Right forelimb (tissue), 1 donor: ENCODE measurements around the gene SLIT1.

ENCODE experiments used
- DNase-seq: peaks from one replicate; pipeline ENCODE4 v3.0.0-alpha.2; 2018

The SLIT1 gene

DNA sequence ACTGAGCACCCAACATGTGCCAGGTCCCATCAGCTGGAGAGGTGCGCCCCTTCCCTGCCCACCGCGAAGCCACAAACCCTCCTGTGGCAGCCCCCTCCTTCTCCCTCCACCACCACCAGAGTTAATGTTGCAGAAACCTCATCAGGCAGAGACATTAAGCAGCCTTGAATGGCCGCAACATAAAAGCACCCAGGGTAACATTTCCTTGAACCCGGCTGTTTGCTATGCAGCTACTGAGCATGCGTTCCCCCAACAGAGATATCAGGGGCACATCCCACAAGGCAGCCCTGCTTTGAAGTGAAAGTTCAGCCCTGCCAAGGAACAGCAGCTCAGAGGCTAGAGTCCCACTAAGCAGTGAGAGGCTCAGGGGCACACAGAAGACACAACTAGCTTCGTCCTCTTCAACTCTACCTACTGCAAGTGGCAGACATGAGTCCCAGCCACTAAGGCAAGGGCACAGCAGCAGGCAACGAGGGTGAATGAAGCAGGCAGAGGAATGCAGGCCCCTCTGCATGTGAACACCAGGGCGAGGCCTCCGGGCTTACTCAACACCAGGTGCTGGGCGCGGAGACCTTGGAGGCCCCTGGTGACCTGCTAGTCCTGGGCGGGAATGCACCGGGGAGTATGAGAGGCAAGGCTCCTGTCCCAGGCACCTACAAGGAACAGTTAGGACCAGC lies 107.4 kb downstream of the SLIT1 start:
- DNase-seq = no peak

DNA sequence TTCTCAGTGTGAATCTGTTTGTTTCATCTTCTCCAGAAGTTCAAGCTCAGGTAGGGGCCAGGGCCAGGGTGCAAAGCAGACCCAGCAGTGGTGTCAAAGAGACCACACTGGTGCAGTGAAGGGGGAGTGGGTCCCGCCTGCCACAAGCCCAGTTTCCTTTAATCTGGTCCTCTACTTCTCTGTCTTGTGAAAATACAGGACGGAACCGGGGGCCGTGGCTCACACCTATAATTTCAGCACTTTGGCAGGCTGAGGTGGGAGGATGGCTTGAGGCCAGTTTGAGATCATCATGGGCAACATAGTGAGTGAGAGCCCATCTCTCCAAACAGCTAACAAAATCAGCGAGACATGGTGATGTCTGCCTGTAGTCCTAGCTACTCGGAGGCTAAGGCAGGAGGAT lies 109.0 kb downstream of the SLIT1 start:
- DNase-seq = no peak

DNA sequence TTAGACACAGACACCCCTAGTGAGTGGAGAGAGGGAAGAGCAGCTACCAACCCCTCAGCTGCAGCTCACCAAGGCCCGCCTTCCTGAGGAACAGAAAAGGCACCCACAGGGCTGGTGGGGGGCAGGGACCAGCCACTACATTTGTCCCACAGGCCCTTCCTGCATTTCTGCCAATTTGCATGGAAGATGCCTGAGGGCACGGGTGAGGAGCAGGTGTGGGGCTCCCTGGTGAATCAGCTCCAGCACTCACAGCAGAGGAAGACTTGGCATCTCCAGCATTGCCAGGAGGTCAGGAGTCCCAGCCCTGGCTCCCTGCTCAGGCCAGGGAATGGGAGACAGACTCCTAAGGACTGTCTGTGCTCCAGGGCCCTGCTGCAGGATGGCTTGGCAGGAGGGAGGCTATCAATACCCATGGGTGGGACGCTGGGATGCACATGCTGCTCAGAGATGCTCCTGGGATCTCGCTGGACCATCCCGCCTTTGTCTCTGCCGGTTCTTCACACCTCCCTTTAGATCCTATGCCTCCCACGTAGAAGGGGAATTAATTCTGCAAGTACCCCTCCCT lies 109.7 kb downstream of the SLIT1 start:
- DNase-seq = no peak

DNA sequence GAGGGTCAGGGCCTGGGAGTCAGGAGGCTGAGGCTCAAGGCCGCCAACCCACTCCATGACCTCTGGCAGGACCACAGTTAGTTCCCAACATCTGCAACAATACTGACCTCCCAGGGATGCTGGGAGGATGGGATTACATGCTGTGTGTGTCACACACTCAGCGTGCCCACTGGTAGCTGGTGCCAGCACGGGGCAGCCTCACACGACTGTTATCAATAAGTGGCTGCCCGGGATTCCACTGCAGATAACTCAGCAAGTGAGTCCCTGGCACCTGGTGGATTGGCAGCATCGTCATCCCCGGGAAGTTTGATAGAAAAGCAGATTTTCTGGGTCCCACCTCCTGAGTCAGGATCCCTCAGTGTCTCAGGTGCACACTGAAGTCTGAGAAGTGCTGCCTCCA lies 110.3 kb downstream of the SLIT1 start:
- DNase-seq = no peak

DNA sequence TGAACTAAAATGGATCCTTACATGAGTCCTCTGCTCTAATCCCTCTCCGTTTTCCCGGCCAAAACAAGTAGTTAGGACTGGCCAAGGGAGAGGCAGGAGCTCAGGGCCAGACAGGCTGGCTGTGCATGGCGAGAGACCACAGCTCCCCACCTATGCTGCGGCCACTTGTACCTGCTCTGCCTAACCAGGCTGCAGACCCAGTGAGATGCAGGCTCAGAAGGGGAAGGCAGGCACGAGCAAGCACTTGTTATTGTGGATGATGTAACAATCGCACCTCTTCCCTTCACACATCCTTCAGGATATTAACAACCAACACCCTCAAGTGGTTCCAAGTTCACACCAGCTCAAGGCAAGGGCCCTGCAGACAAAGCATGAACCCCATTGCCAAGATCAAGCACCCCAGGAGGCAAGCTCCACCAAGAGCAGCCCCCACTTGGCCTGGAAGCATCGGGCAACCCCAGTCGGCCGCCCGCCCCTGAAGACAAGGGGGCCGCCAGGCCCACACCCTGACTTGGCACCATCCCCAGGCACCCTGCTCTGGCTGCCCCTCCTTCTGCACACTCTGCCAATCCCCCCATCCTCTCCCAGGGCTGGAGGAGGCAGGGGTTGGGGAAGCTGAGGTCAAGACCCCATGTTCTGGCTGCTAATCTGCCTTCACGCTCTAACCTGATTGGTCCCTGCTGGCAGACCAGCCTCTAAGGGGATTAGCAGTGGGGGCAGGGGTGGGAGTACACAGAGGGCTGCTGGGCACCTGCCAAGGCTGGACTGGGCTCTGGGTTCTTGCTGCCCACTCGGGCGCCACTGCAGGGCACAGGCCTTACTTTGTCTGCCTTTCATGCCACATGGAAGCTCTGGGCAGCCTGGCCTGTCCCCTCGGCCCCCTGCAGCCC lies 111.3 kb downstream of the SLIT1 start:
- no peak for DNase-seq

DNA sequence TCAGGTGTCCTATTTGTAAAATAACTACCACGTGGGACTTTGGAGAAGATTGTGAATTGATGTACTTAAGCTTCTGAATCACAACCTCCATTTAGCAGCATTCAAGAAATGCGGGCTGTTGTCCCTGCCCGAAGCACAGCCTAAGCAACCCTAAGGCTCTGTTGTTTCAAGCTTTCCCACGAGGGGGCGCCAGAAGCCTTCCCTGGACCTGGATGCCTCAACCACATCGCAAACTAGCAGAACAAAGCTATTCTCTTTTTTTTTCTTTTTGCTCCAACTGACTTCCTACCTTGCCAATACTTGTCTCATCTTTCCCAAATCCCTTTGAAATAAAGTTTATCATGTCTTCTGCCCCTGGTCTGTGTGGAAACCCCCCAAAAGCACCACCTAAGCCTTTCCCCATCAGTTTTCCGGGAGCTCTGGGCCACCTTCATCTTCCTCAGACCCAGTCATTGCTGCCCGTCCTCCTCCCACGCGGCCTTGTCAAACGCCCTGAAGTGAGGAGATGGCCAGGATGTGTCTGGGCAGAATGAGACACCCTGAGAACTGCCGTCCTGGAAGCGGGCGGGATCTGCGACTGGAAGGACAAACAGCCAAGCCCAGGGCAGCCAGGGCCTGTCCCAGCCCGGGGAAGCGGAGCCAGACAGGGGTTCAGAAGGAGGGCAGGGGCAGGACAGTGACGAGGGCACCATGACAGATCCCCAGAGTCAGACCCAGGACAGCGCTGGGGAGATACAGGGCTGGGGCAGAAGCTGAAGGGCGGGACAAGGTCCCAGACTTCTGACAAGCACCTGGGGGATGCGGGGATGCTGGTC lies 112.7 kb downstream of the SLIT1 start:
- DNase-seq = peak; percentile 89

DNA sequence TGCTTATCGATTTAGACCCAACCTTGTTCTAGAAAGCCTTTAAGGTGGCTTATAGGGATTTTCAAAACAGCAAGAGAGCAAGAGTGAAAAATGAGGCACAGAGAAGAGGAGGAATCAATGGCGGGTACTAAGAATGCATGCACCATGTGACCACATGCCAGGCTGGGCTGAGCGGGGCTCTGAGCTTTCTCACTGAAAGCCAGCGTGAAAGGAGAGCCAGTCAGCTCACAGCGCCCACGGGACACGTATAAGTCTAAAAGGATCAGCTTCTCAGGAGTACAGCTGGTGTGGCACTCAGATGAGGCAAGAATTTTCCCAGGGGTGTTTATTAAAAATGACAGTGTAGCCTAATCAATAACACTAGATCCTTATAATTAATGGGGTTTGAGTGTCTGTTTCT lies 114.3 kb downstream of the SLIT1 start:
- DNase-seq = no peak

DNA sequence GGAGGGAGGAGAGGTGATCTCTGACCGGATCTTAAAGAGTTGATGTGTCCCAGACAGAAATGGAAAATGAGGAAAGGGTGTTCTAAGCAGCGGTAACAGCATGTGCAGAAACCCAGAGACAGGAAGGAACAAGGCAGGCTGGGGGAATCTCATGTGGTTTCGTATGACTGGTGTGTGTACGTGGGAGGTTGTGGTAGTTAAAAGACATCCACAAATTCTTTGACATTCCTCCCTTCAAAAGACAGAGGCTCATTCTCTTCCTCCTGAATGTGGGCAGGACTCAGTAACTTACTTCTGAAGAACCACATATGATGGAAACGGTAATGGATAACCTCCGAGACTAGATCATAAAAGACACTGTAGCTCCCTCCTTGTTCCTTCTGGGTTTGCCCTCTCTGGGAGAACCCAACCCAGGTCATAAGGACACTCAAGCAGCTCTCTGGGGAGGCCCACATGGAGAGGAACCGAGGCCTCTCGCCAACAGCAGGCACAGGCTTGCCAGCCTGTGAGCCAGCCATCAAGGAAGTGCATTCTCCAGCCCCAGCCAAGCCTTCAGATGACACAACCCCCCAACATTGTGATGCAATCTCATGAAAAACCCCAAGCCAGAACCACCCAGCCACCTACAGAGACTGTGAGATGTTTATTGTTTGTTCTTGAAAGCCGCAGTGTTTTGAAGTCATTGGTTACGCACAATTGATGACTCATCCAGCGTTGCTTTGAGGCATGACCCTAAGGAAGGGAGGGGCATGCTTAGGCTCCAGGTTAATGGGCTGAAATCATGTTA lies 116.0 kb downstream of the SLIT1 start:
- DNase-seq = no peak

DNA sequence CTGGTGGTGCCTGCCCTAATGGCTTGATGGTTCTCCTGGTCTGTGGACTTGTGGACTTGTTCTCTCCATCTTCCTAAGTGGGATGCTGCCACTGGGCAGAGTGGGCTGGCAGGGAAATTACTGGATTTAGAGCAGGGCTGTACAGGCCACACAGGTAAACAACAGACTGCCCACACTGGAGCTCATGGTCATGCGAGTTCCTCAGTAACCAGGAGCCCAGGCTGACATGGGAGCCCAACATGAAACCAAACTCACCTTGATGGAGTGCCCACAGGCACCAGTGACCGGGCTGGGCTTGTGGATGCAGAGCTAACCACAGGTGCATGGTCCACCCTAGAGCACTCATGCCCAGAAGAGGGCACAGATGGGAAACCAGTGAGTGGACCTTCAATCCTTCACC lies 116.7 kb downstream of the SLIT1 start:
- no peak for DNase-seq

DNA sequence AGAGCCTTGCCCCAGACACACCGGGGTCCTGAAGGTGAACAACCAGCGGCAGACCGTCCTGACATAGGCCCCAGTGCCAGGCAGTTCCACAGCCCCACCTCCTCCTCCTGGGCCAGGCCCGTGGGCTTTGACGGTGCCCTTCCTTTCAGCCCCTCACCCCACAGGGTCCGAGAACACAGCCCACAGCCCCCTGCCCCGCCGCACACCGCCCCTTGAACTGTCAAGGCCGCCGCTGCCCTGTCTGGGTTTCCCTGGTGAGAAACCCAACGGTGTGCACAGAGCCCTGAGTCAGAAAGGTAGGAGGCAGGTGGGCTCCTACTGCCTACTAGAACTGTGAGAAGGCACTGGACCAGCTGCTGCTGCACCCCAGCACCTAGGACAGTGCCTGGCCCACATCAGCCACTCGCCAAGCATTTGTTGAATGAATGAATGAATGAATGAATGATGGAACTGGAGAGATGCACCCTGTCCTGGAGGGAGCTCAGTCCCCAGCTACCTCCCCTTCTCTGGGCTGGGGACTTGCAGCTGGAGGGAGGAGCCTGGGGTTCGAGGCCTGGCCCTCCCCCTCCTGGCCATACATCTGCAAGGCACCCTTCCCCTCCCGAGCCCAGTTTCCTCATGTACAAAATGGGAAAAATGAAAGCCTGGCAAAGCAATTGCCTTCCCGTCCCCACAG lies 117.9 kb downstream of the SLIT1 start:
- no peak for DNase-seq

DNA sequence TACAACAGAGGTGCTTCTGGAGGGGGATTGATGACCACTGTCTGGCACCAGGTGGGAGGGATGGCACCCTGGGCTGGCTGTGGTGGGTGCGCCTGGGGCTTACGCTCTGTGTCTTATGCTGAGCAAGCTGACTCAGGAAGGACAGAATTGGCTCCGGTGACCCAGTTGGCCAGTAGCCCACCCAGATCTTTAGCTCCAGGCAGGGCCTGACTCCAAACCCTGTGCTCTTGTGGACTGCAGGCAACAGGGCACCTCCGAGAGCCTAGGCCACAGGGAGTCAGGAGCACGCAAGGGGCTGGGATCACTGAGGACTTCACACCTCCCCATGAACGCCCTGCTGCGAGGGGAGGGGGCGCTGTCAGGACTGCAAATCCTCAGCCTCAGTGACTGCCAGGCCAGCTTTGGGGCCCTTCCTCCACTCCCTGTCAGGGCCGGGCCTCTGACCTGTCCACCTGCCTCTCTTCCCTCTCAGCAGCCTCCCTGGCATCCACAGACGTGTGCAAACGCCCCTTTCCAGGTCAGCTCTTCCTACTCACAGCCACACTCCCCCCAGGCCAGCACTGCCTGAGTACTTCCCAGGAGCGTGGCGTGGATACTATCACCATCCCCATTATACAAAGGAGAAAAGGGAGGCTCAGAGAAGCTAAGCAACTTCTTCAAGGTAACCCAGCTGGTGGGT lies 118.7 kb downstream of the SLIT1 start:
- no peak for DNase-seq

DNA sequence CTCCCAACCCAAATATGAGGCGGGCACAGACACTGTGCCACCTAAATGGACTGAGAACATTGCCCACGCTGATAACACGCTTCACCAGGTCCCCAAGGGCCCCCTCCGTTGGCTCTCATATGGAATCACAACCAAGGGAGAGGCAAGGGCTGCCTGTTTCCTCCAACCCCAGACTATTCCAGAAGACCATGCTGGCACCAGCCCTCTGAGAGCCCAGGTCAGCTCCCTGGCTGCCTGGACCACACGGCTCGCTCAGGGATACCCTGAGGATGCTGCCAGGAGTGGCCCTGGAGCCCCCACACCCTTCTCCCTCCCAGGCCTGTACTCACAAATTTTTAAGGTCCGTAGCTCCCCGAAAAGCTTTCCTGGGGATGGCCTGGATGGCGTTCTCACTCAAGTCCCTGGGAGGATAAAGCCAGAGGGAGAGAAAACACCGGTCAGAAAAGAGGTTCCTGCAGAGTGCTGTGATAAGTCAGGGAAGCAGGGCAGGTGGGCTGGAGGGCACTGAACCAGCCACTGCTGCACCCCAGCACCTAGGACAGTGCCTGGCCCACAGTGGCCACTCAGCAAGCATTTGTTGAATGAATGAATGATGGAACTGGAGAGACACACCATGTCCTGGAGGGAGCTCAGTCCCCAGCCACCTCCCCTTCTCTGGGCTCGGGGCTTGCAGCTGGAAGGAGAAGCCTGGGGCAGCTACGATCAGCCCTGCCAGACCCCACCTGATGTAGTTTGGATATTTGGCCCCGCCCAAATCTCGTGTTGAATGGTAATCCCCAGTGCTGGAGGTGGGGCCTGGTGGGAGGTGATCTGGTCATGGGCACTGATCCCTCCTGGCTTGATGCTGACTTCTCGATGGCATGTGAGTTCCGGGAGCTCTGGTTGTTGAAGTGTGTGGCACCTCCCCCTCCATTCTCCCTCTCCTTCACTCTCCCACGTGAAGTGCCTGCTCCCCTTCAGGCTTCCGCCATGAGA lies 119.8 kb downstream of the SLIT1 start:
- DNase-seq = no peak

DNA sequence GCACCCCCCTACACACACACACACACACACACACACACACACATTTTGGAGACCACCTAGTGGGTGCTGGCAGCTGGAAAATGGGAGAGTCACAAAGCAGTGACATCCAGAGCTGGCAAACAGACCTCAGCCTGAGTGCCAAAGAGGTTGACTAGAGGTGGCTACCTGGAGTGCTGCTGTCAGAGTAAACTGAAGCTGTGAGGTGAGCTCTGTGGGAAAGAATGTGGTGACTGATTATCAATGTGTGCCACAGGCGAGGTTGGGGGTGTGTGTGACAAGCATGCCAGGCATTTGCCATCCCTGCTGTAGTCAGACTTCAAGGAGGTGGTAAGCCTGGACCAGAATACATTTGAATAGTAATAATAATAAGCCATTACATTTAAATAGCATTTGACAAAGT lies 120.6 kb downstream of the SLIT1 start:
- no peak for DNase-seq

DNA sequence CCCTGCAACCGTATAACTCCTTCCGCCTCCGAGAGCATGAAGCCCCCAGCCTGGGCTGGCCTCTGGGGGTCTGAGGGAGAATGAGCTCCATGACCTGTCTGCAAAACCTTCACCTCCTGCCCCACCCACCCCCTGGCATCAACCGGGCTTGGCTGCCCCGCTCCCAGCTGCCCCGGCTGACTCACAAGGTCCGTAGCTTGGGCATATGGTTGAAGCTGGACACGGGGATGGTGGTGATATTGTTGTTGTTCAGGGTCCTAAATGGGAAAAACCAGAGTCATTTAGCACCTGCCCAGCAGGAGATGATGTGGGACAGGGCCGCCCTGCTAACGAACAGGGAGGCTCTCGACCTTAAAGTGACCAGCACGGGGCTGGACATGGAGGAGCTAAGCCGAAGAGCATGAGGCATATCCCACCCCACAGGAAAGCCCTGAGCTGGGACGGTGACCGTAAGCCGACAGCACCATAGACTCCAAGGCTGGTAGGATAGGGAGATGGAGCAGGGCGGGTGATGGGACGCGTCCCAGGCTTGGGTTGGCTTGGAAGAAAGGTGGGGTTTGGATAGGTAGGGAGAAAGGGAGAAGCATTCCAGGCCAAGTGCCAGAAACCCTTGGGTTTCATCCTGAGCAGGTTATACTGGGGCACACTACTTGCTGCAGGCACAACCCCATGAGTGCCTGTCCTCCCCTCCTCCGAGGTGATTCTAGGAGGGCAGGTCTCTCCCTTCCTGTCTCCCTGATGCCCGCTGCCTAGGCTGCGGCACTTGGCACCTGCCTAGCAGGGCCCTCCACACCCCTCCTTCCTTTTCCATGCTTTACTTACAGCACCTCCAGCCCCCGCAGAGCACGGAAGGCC lies 121.5 kb downstream of the SLIT1 start:
- no peak for DNase-seq

DNA sequence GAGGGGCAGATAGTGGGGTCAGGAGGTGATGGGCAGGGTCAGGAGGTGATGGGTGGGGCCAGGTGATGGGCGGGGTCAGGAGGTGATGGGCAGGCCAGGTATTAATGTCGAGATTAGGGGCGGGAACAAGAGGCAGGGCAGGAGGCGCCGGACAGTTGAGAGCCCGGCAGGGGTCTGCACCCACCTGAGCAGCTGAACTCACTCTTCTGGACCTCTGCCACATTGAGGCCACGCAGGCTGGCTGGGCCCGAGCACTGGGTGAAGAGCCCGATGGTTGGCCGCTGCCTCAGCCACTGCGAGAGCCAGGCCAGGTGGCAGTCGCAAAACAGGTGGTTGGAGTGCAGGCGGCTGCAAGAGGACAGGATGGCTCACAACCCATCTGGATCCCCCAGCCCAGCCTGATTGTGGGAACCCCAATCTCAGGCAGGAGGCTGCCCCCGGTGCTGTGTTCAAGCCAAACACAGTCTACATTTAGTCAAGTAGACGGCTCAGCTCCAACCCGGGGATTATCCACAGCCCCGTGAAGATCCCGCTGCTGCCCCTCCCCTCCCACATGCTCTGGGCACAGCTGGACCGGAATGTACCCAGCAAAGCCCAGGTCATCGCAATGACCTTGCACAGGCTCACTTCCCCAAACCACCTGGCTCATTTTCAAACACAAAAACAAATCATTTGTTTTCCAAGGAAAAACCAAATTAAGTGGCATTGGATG lies 122.3 kb downstream of the SLIT1 start:
- DNase-seq = no peak

DNA sequence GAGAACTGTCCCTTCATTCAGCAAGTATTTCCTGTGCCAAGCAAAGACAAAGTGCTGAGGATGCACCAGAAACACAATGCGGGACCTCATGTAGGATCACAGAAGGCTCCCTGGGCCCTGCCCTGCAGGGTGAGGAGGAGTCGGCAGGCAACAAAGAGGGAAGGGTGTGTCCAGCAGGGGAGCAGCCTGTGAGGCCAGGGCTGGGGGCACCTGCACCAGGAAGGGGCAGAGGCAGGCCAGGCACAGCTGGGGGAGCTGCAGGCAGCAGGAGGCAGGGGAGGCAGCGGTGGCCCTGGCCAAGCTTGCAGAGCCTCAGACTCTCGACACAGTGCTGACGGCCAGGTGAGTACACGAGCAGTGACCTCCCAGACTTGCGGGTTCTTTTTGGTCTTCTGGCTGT lies 123.3 kb downstream of the SLIT1 start:
- DNase-seq = no peak

DNA sequence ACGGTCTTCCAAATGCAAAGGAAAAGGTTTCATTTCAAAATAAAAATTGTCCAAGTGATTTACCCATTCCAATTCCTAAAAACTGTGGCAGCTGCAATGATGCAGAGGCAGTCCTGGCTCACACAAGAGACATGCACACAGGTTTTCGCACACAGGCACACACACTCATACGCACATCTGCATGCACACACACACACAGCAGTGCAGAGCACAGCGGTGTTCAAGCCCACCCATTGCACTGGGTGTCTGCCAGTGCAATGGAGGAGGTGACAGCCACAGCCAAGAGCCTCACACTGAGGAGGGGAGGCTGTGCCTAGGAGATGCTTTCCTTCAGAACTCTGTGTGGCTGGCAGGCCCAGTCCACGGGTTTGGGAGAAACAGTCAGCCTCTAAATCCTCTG lies 123.7 kb downstream of the SLIT1 start:
- no peak for DNase-seq

DNA sequence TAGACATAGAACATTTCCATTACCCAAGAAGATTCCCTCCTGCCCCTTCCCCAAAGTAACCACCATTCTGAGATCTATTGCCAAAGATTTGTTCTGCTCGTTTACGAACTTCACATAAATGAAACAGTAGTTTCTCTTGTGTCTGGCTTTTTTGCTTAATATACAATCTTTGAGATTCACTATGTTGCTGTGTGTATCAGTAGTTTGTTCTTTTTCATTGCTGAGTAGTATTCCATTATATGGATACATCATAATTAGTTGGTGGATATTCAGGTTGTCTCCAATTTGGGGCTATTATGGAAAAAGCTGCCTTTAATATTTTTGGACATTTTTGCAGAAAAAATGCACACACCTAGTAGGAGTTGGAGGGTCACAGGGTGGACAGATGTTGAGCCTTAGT lies 124.3 kb downstream of the SLIT1 start:
- no peak for DNase-seq
